ENCODE data around the gene MYL9.

GRCh38 chr20:36491901-36492617 lies 49.3 kb upstream of the MYL9 start:
- TF ChIP-seq POLR2A (IDR thresholded peaks at IDR 0.05; ENCODE audit: low read depth, low read length) (no peak), POLR2AphosphoS5 (IDR thresholded peaks at IDR 0.05; ENCODE audit: low read depth, low read length) (no peak)

All from GM12892 (cell line).